Ishikawa (cell line): ENCODE results near the gene YARS1.

Experiments used
- CEBPB ChIP-seq: IDR thresholded peaks from 2 replicates; pipeline ENCODE4 v1.6.1; 2012
- CREB1 ChIP-seq: IDR thresholded peaks from 2 replicates; pipeline ENCODE4 v1.6.1; 2012; ENCODE audit warnings: low read depth
- EGR1 ChIP-seq: IDR thresholded peaks from 2 replicates; pipeline ENCODE4 v1.6.1; 2012
- EP300 ChIP-seq: IDR thresholded peaks from 2 replicates; pipeline ENCODE4 v1.6.1; 2012; ENCODE audit warnings: borderline replicate concordance
- FOXM1 ChIP-seq: IDR thresholded peaks from 2 replicates; pipeline ENCODE4 v1.6.1; 2012; ENCODE audit warnings: low read depth, borderline replicate concordance
- NFIC ChIP-seq: IDR thresholded peaks from 2 replicates; pipeline ENCODE4 v1.6.1; 2012
- RAD21 ChIP-seq: IDR thresholded peaks from 2 replicates; pipeline ENCODE4 v1.6.1; 2012; ENCODE audit warnings: low read depth
- TAF1 ChIP-seq: IDR thresholded peaks from 2 replicates; pipeline ENCODE4 v1.6.1; 2012; ENCODE audit warnings: low read depth, mild to moderate bottlenecking
- TCF12 ChIP-seq: IDR thresholded peaks from 2 replicates; pipeline ENCODE4 v1.6.1; 2012; ENCODE audit warnings: low read depth
- TEAD4 ChIP-seq: IDR thresholded peaks from 2 replicates; pipeline ENCODE4 v1.6.1; 2012
- USF1 ChIP-seq: IDR thresholded peaks from 2 replicates; pipeline ENCODE4 v1.6.1; 2012
- YY1 ChIP-seq: IDR thresholded peaks from 2 replicates; pipeline ENCODE4 v1.6.1; 2012; ENCODE audit warnings: low read depth
- ZBTB7A ChIP-seq: IDR thresholded peaks from 2 replicates; pipeline ENCODE4 v1.6.1; 2012; ENCODE audit warnings: low read depth
- TF ChIP-seq, protein P1 (sequence below): IDR thresholded peaks from 2 replicates; pipeline ENCODE4 v1.6.1; 2012; ENCODE audit warnings: low read depth, mild to moderate bottlenecking
- TF ChIP-seq, protein P2 (sequence below): IDR thresholded peaks from 2 replicates; pipeline ENCODE4 v1.6.1; 2012

YARS1 gene

DNA sequence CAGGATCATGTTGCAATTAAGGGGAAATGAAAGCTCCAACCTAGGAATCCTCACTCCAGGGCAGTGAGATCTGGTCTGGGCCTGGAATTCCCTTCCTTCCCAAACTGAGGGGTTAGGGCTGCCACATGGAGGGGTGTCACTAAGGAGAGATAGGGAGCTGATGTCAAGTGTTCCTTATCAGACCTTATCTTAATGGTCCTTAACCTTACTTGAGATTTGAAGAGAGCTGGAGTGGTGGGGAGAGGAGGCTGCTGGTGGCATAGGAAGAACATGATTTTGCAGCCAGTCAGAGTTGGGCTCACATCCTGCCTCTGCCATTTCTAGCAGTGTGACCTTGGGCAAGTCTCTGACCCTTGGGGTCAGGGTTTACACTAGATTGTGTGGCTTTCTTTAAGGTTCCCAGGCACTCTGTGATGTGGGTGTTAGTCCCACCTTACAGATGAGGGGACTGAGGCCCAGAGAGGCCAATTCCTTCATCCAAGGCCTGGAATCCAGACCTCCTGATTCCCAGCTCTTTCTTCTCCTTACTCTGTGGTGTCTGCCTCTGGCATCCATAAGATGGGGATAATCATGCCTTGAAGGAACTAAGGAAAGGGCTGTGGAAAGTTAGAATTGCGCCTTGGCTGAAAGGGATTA is 58.2 kb downstream of the YARS1 start:
- TF ChIP-seq, protein P1, sequence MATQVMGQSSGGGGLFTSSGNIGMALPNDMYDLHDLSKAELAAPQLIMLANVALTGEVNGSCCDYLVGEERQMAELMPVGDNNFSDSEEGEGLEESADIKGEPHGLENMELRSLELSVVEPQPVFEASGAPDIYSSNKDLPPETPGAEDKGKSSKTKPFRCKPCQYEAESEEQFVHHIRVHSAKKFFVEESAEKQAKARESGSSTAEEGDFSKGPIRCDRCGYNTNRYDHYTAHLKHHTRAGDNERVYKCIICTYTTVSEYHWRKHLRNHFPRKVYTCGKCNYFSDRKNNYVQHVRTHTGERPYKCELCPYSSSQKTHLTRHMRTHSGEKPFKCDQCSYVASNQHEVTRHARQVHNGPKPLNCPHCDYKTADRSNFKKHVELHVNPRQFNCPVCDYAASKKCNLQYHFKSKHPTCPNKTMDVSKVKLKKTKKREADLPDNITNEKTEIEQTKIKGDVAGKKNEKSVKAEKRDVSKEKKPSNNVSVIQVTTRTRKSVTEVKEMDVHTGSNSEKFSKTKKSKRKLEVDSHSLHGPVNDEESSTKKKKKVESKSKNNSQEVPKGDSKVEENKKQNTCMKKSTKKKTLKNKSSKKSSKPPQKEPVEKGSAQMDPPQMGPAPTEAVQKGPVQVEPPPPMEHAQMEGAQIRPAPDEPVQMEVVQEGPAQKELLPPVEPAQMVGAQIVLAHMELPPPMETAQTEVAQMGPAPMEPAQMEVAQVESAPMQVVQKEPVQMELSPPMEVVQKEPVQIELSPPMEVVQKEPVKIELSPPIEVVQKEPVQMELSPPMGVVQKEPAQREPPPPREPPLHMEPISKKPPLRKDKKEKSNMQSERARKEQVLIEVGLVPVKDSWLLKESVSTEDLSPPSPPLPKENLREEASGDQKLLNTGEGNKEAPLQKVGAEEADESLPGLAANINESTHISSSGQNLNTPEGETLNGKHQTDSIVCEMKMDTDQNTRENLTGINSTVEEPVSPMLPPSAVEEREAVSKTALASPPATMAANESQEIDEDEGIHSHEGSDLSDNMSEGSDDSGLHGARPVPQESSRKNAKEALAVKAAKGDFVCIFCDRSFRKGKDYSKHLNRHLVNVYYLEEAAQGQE: no peak
- TF ChIP-seq EP300: no peak

DNA sequence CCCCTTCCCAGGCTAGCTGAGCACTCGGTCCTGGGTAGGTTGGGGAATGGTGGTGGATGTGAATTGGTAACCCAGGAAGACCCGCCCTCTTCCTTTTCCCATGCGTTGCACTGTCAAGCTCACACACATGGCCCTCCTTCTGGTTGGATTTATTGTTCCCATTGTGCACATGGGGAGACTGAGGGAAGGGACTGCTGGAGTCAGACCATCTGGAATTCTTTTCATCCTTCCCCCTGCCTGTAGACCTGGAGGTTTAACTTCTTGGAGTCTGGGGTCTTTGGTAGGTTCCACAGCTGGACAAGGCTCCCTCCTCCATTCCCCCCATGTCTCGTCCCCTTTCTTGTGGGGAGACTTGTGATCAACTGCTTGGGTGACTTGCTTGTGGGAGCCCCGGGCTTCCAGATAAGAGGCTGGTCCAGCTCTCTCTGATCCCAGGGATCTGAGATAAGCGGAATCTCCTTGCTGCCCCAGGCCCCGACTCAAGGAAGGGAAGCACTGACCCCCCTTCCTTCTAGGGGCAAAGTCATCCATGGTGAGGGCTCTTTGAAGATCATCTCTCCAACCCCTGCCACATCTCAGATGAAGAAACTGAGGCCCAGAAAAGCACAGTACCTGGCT is 58.9 kb downstream of the YARS1 start:
- TF ChIP-seq FOXM1 (no peak), EP300 (no peak), CEBPB (no peak), ZBTB7A (no peak), YY1 (no peak), EGR1 (no peak), NFIC (no peak), TCF12 (no peak), TEAD4 (no peak), CREB1 (no peak), USF1 (no peak), TAF1 (no peak)
- TF ChIP-seq, protein P2, sequence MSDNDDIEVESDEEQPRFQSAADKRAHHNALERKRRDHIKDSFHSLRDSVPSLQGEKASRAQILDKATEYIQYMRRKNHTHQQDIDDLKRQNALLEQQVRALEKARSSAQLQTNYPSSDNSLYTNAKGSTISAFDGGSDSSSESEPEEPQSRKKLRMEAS: no peak
- TF ChIP-seq, protein P1: no peak

GRCh38 chr1:32757213-32757895 is 59.8 kb downstream of the YARS1 start:
- TF ChIP-seq EP300 (no peak), TEAD4 (no peak), ZBTB7A (no peak), RAD21 (no peak), CREB1 (no peak), TCF12 (no peak), FOXM1 (no peak), YY1 (no peak), CEBPB (no peak), TAF1 (no peak), USF1 (no peak)
- TF ChIP-seq, protein P1: no peak
- TF ChIP-seq, protein P2: no peak

- TF ChIP-seq RAD21: no peak
- TF ChIP-seq EP300: no peak
- no peak for TF ChIP-seq EGR1
- TF ChIP-seq ZBTB7A: no peak
- no peak for TF ChIP-seq CREB1
- TF ChIP-seq, protein P1: no peak
- TF ChIP-seq FOXM1: no peak
- no peak for TF ChIP-seq YY1
- no peak for TF ChIP-seq TCF12
- no peak for TF ChIP-seq TAF1
- no peak for TF ChIP-seq USF1
- TF ChIP-seq TEAD4: no peak
These were observed 61.4 kb downstream of the YARS1 start for GRCh38 chr1:32755810-32756159.
